K562 (cell line): ENCODE results near the gene TLCD4. TPM values are rescaled to one million over a fixed set of nuclear protein-coding genes. Genes with fewer than 3 reads are reported as not detected.

Source experiments
- ATAC-seq: fragments of 200-7000 bp; cut with Tn5 transposase; 3 replicates; pipeline ENCODE4 v1.9.1; 2020; ENCODE audit warnings: moderate library complexity
- BruUV-seq: library from RNA; stranded (reverse); fragments of 400-500 nt; replicated peaks from 2 replicates; lab custom pipeline; 2021; lab: Mats Ljungman, UMichigan
- CTCF ChIA-PET: fragments of 300-600 bp; formaldehyde crosslinking; extraction: SDS; loops from one replicate; lab custom pipeline; 2021; ENCODE audit warnings: low intra/inter-chr PET ratio; lab: Yijun Ruan, JAX
- POLR2A ChIA-PET: fragments of 300-600, 350-650 bp; sonication (Branson Sonifier 250); formaldehyde crosslinking; extraction: SDS; loops from one replicate; lab custom pipeline; 2021; ENCODE audit warnings: antibody characterized with exemption, inconsistent platforms; lab: Yijun Ruan, JAX
- DNase-seq, 4 experiments: peaks; one replicate each; pipeline versions ENCODE4 v3.0.0 to v3.0.0-alpha.2; 2011 to 2018; ENCODE audit warnings: low spot score in 3 of 4, mixed read lengths in 3 of 4; ENCODE audit errors: extremely low read depth in 1 of 4
- FAIRE-seq: peaks from 2 replicates; lab custom pipeline; 2011; peaks lifted over from hg19 to GRCh38; lab: Jason Lieb, UNC
- H2AFZ ChIP-seq: 2 replicates; pipeline ENCODE4 v1.6.0; 2011; ENCODE audit warnings: low read depth, low read length, control low read depth, inconsistent platforms
- H3K27ac ChIP-seq: fragments of 200-600 bp; 3 replicates; pipeline ENCODE4 v1.8.0; 2011; ENCODE audit warnings: low read depth, mild to moderate bottlenecking, control low read depth, inconsistent platforms, low read length, moderate library complexity, mixed read lengths; ENCODE audit errors: extremely low read depth
- H3K27me3 ChIP-seq, 2 experiments: fragments of 300-600 bp in 1 of 2; 2 replicates in 1 of 2; 3 replicates in 1 of 2; pipeline versions ENCODE4 v1.6.0 to v1.8.0; 2011; ENCODE audit warnings: inconsistent platforms in 2 of 2, low read length in 2 of 2, mild to moderate bottlenecking in 1 of 2, mixed read lengths in 1 of 2, moderate library complexity in 1 of 2; ENCODE audit not compliant: control insufficient read depth in 2 of 2, insufficient read depth in 2 of 2
- H3K36me3 ChIP-seq: fragments of 300-600 bp; 3 replicates; pipeline ENCODE4 v1.8.0; 2011; ENCODE audit warnings: mild to moderate bottlenecking, low read length, inconsistent platforms; ENCODE audit not compliant: control insufficient read depth, insufficient read depth
- H3K4me1 ChIP-seq, 2 experiments: fragments of 200-600 bp in 1 of 2; replicated peaks in 1 of 2; 2 replicates in 1 of 2; 3 replicates in 1 of 2; pipeline versions ENCODE4 v1.5.1 to v1.8.0; 2011; ENCODE audit warnings: inconsistent platforms in 2 of 2, low read length in 2 of 2, mild to moderate bottlenecking in 1 of 2, mixed read lengths in 1 of 2, moderate library complexity in 1 of 2; ENCODE audit not compliant: control insufficient read depth in 2 of 2, insufficient read depth in 2 of 2
- H3K4me2 ChIP-seq: 2 replicates; pipeline ENCODE4 v1.6.1; 2011; ENCODE audit warnings: low read length, control low read depth, inconsistent platforms, mixed read lengths; ENCODE audit not compliant: insufficient read depth
- H3K4me3 ChIP-seq: fragments of 200-600 bp; sonication (generic), shearing (Covaris generic); 2 replicates; pipeline ENCODE4 v1.5.1; 2016; ENCODE audit warnings: control low read depth, inconsistent platforms
- H3K79me2 ChIP-seq: fragments of 200-600 bp; 3 replicates; pipeline ENCODE4 v1.8.0; 2011; ENCODE audit warnings: low read length, inconsistent platforms; ENCODE audit not compliant: control insufficient read depth, insufficient read depth
- H3K9ac ChIP-seq, 2 experiments: 2 replicates each; pipeline versions ENCODE4 v1.6.0 to v1.6.1; 2011; ENCODE audit warnings: low read depth in 2 of 2, low read length in 2 of 2, control low read depth in 1 of 2, inconsistent platforms in 1 of 2, mild to moderate bottlenecking in 1 of 2, mixed read lengths in 1 of 2; ENCODE audit not compliant: insufficient read depth in 1 of 2
- H3K9me1 ChIP-seq: one replicate; pipeline ENCODE4 v1.6.0; 2011; ENCODE audit warnings: inconsistent platforms, mild to moderate bottlenecking, low read length, moderate library complexity; ENCODE audit not compliant: control insufficient read depth, insufficient read depth
- H3K9me3 ChIP-seq: replicated peaks from 2 replicates; pipeline ENCODE4 v1.5.1; 2011; ENCODE audit warnings: low read depth, low read length, inconsistent platforms; ENCODE audit not compliant: control insufficient read depth, insufficient read depth
- H4K20me1 ChIP-seq: replicated peaks from 2 replicates; pipeline ENCODE4 v1.6.1; 2011; ENCODE audit warnings: low read length, inconsistent platforms, mixed read lengths; ENCODE audit not compliant: control insufficient read depth, insufficient read depth
- CBFA2T2 ChIP-seq: fragments of 450-650 bp; conservative IDR thresholded peaks from 2 replicates; pipeline ENCODE4 v1.6.1; 2017; ENCODE audit warnings: mild to moderate bottlenecking
- CBFA2T3 ChIP-seq: fragments of 450-650 bp; IDR thresholded peaks from 2 replicates; pipeline ENCODE4 v1.6.1; 2017
- CTBP1 ChIP-seq: fragments of 450-650 bp; IDR thresholded peaks from 2 replicates; pipeline ENCODE4 v1.6.1; 2016; ENCODE audit warnings: borderline replicate concordance
- DMBX1 ChIP-seq: fragments of 250-450 bp; sonication (Bioruptor Pico); IDR thresholded peaks from 2 replicates; pipeline ENCODE4 v1.8.0; 2022; ENCODE audit warnings: inconsistent platforms, mild to moderate bottlenecking, moderate library complexity, borderline replicate concordance
- DPF2 ChIP-seq: fragments of 450-650 bp; IDR thresholded peaks from 2 replicates; pipeline ENCODE4 v1.6.1; 2016
- ESRRA ChIP-seq: fragments of 450-650 bp; IDR thresholded peaks from 2 replicates; pipeline ENCODE4 v1.6.1; 2014; ENCODE audit warnings: low read depth, mild to moderate bottlenecking, moderate library complexity, borderline replicate concordance
- GATAD2B ChIP-seq: fragments of 450-650 bp; IDR thresholded peaks from 2 replicates; pipeline ENCODE4 v1.6.1; 2017; ENCODE audit warnings: mild to moderate bottlenecking, borderline replicate concordance
- GTF2E2 ChIP-seq: fragments of 200-800 bp; sonication (Bioruptor generic); IDR thresholded peaks from 2 replicates; pipeline ENCODE4 v1.6.1; 2016; ENCODE audit warnings: missing genetic modification characterization, missing compliant biosample characterization
- HES1 ChIP-seq: fragments of 450-650 bp; IDR thresholded peaks from 2 replicates; pipeline ENCODE4 v1.6.1; 2016; ENCODE audit warnings: low read depth, mild to moderate bottlenecking, moderate library complexity
- JUND ChIP-seq, 2 experiments: IDR thresholded peaks; 2 replicates in 1 of 2; 3 replicates in 1 of 2; pipeline ENCODE4 v1.6.1; 2011; ENCODE audit warnings: borderline replicate concordance in 2 of 2, low read depth in 2 of 2, low read length in 2 of 2, improper control_type of control experiment in 1 of 2, missing biosample characterization in 1 of 2, missing genetic modification characterization in 1 of 2, missing genetic modification reagents in 1 of 2
- MECOM ChIP-seq: fragments of 250-450 bp; sonication (Bioruptor Pico); IDR thresholded peaks from 2 replicates; pipeline ENCODE4 v1.8.0; 2022; ENCODE audit warnings: inconsistent platforms
- MTA2 ChIP-seq: fragments of 450-650 bp; IDR thresholded peaks from 2 replicates; pipeline ENCODE4 v1.6.1; 2016; ENCODE audit warnings: low read depth
- NCOR1 ChIP-seq: fragments of 450-650 bp; IDR thresholded peaks from 2 replicates; pipeline ENCODE4 v1.6.1; 2016; ENCODE audit warnings: mild to moderate bottlenecking, moderate library complexity
- NR2F6 ChIP-seq: fragments of 450-650 bp; formaldehyde crosslinking; IDR thresholded peaks from 2 replicates; pipeline ENCODE4 v1.4.0; 2020; ENCODE audit warnings: mild to moderate bottlenecking
- RBFOX2 ChIP-seq: fragments of 200-400 bp; formaldehyde crosslinking; IDR thresholded peaks from 2 replicates; pipeline ENCODE4 v1.6.1; 2017; ENCODE audit warnings: low read depth, mild to moderate bottlenecking, low read length, moderate library complexity
- SETDB1 ChIP-seq: IDR thresholded peaks from one replicate; pipeline ENCODE4 v1.6.1; 2012; ENCODE audit warnings: low read length, control low read depth, inconsistent platforms
- SMARCE1 ChIP-seq: fragments of 450-650 bp; IDR thresholded peaks from 2 replicates; pipeline ENCODE4 v1.7.1; 2016; ENCODE audit warnings: mild to moderate bottlenecking
- SOX6 ChIP-seq: fragments of 450-650 bp; IDR thresholded peaks from 2 replicates; pipeline ENCODE4 v1.6.1; 2014; ENCODE audit warnings: mild to moderate bottlenecking
- TBL1XR1 ChIP-seq, 2 experiments: IDR thresholded peaks; 2 replicates each; pipeline ENCODE4 v1.6.1; 2012; ENCODE audit warnings: improper control_type of control experiment in 2 of 2, low read length in 2 of 2, mild to moderate bottlenecking in 1 of 2
- ZBTB2 ChIP-seq: fragments of 450-650 bp; IDR thresholded peaks from 2 replicates; pipeline ENCODE4 v1.6.1; 2016; ENCODE audit warnings: antibody characterized with exemption
- ZNF431 ChIP-seq: sonication (generic); formaldehyde crosslinking; IDR thresholded peaks from 2 replicates; pipeline ENCODE4 v1.8.0; 2022; ENCODE audit warnings: mild to moderate bottlenecking, missing genetic modification reagents
- whole genome bisulfite sequencing: fragments of 100-300 bp; shearing (Covaris generic); methylation state at CpG from one replicate; pipeline ENCODE4 v1.1.6; 2016; ENCODE audit warnings: low coverage, mixed read lengths; ENCODE audit not compliant: insufficient coverage; ENCODE audit errors: missing lambda C conversion rate; 5-methylcytosine and 5-hydroxymethylcytosine counted together
- in situ Hi-C: fragments of 300-500 bp; cut with MboI; formaldehyde crosslinking; loops from 4 replicates; pipeline ENCODE4 v1.15.0; 2018; ENCODE audit warnings: inconsistent platforms, mixed read lengths
- intact Hi-C: fragments of 100-400 bp; cut with micrococcal nuclease; formaldehyde crosslinking; loops from 2 replicates; pipeline ENCODE4 v1.14.2; 2022
- polyA plus RNA-seq, 8 experiments: library from polyadenylated mRNA; depleted of rRNA in 4 of 8; stranded (reverse) in 5 of 8; unstranded in 3 of 8; fragments of >200 nt; fragmentation: Nextera tagmentation in 2 of 8; fragmentation: Illumina TruSeq in 1 of 8; extraction: Ambion mirVana in 2 of 8; extraction: Trizol in 1 of 8; gene quantifications; 2 replicates each; pipeline versions ENCODE4 v1.2.1 to v1.2.3, GENCODE V29; 2011 to 2014; ENCODE audit warnings: inconsistent platforms in 1 of 8, missing spikeins in 1 of 8
- total RNA-seq, 7 experiments: library from RNA; depleted of rRNA in 6 of 7; stranded (reverse); fragments of >200 nt in 6 of 7; fragmentation: Illumina TruSeq in 2 of 7; extraction: Trizol in 2 of 7; gene quantifications; 2 replicates each; pipeline versions ENCODE4 v1.2.1 to v1.2.3, GENCODE V29; 2011 to 2021; ENCODE audit warnings: low replicate concordance in 1 of 7

Gene TLCD4
- total and polyA plus RNA-seq, 9 of the 15 experiments (the other 6 are each of a cell fraction or from before 2014, with no cell fraction given) = 3.5 to 19.8 (median 7.6) TPM

GRCh38 chr1:95094923-95095322 lies 22.2 kb upstream of the TLCD4 start:
- Histone ChIP-seq H3K36me3 (no peaks in the 10 kb centered on the region; the same call in 2 of the 3 replicates), H3K79me2 (no peaks in the 10 kb centered on the region), H3K9ac (0 out of 4 replicates have a peak overlapping the region, but pooled peaks of 1 of the 2 experiments have one; percentile 15), H3K27me3 (no peaks in the 10 kb centered on the region), H3K9me3 (peaks cover 6% of the 10 kb centered on the region; the same call in 1 of the 2 replicates), H4K20me1 (no peaks in the 10 kb centered on the region), H3K4me1 (peaks cover 11 to 28% of the 10 kb centered on the region in 2 experiments; a peak in 4 of 5 replicates), H3K27ac (peak overlapping the region; percentile 1; the same call in 1 of the 3 replicates), H3K4me3 (no peak overlapping the region), H3K9me1 (no peaks in the 10 kb centered on the region), H2AFZ (peak overlapping the region; percentile 53), H3K4me2 (peak overlapping the region; percentile 36; the same call in 1 of the 2 replicates)
- WGBS = 3% methylated on average over 2 of the region's 2 CpGs
- BruUV-seq = no TSS peak
- POLR2A ChIA-PET = interaction anchor here (0.7 to 2.4 kb wide), 3 partner anchors 8 to 12 kb away, joined by 4 to 11 read pairs (median 4); no protein-coding TSS in a partner anchor
- FAIRE-seq (peak; percentile 29), DNase-seq (peak in 3 of 4 experiments; percentile 27 to 51 (median 44)), ATAC-seq (peak; percentile 53)
- CTCF ChIA-PET = no interaction called here
- in situ Hi-C loops (no loop called here), intact Hi-C loops (no loop called here)
- 0 out of 2 replicates have a peak, but pooled peaks have one; percentile 27 for TF ChIP-seq MECOM
- TF ChIP-seq ESRRA = peak; percentile 99
- TF ChIP-seq ZNF431 (CRISPR knock-in tag) = no peak
- no peak for TF ChIP-seq RBFOX2
- TF ChIP-seq DMBX1 (CRISPR knock-in tag) = no peak
- 0 out of 2 replicates have a peak, but pooled peaks have one; percentile 40 for TF ChIP-seq MTA2
- TF ChIP-seq TBL1XR1 (IDR thresholded peaks at IDR 0.05; ENCODE audit: low read length in 2 of 2) = peak in 1 of 2 experiments; percentile 37; a peak in 1 of 4 replicates
- no peak for TF ChIP-seq SETDB1
- peak; percentile 65 for TF ChIP-seq CBFA2T3
- no peak for TF ChIP-seq CBFA2T2
- peak; percentile 37 for TF ChIP-seq NCOR1
- TF ChIP-seq SOX6 = peak; percentile 49; the same call in 1 of the 2 replicates
- no peak for TF ChIP-seq HES1
- peak; percentile 44; the same call in 1 of the 2 replicates for TF ChIP-seq GATAD2B
- TF ChIP-seq DPF2 = peak; percentile 65
- TF ChIP-seq JUND (IDR thresholded peaks at IDR 0.05; ENCODE audit: borderline replicate concordance, low read depth, low read length) = 0 out of 2 replicates have a peak, but pooled peaks have one; percentile 10
- no peak for TF ChIP-seq JUND (tag; IDR thresholded peaks at IDR 0.05; ENCODE audit: borderline replicate concordance, low read depth, low read length)
- no peak for TF ChIP-seq GTF2E2 (tag)
- peak; percentile 30; the same call in 1 of the 2 replicates for TF ChIP-seq SMARCE1
- no peak for TF ChIP-seq ZBTB2
- TF ChIP-seq CTBP1 = peak; percentile 30; the same call in 1 of the 2 replicates
- TF ChIP-seq NR2F6 (CRISPR knock-in tag) = no peak
